Caco-2 (cell line): ENCODE data around the gene AGBL3. TPM values are rescaled to one million over a fixed set of nuclear protein-coding genes. Genes with fewer than 3 reads are reported as not detected.
A peak's percentile ranks its signal among the peaks of the same experiment; 100 is the strongest.

Experiments
- Bru-seq: library from RNA; stranded (reverse); fragments of 400-500 nt; gene quantifications from one replicate; lab custom pipeline; 2021; lab: Mats Ljungman, UMichigan
- BruChase-seq, 2 experiments: library from RNA; stranded (reverse); fragments of 400-500 nt; gene quantifications; one replicate each; lab custom pipeline; 2021; lab: Mats Ljungman, UMichigan
- BruUV-seq: library from RNA; stranded (reverse); fragments of 400-500 nt; replicated peaks from 2 replicates; lab custom pipeline; 2021; lab: Mats Ljungman, UMichigan
- CTCF ChIA-PET: fragments of 300-600 bp; sonication (Branson Sonifier 250); formaldehyde crosslinking; loops from one replicate; lab custom pipeline; 2022; ENCODE audit warnings: antibody characterized with exemption; lab: Charles Lee
- POLR2A ChIA-PET: fragments of 300-600 bp; sonication (Branson Sonifier 250); formaldehyde crosslinking; loops from one replicate; lab custom pipeline; 2022; ENCODE audit warnings: antibody characterized with exemption; lab: Charles Lee
- DNase-seq, 2 experiments: peaks; one replicate each; pipeline versions ENCODE4 v3.0.0 to v3.0.0-alpha.2; 2020 to 2022
- H3K27me3 ChIP-seq: replicated peaks from 2 replicates; pipeline ENCODE4 v1.6.0; 2011; ENCODE audit warnings: low read length; ENCODE audit not compliant: control insufficient read depth, insufficient read depth
- H3K36me3 ChIP-seq: 2 replicates; pipeline ENCODE4 v1.5.1; 2011; ENCODE audit warnings: low read length; ENCODE audit not compliant: control insufficient read depth, insufficient read depth
- H3K4me1 ChIP-seq: fragments of 250-450 bp; sonication (Bioruptor Pico); 2 replicates; pipeline ENCODE4 v1.5.1; 2020; ENCODE audit warnings: mild to moderate bottlenecking
- H3K4me3 ChIP-seq: 2 replicates; pipeline ENCODE4 v1.5.1; 2011; ENCODE audit warnings: low read depth, mild to moderate bottlenecking, control low read depth, low read length
- H3K9me3 ChIP-seq: fragments of 250-450 bp; sonication (Bioruptor Pico); 2 replicates; pipeline ENCODE4 v1.5.1; 2020; ENCODE audit warnings: mild to moderate bottlenecking, moderate library complexity
- H3K27ac Mint-ChIP-seq: one replicate; pipeline ENCODE4 v1.8.0; 2022; ENCODE audit warnings: mixed read lengths; ENCODE audit not compliant: unreplicated experiment
- H3K27me3 Mint-ChIP-seq: one replicate; pipeline ENCODE4 v1.8.0; 2022; ENCODE audit warnings: mixed read lengths; ENCODE audit not compliant: insufficient read depth, unreplicated experiment
- H3K36me3 Mint-ChIP-seq: one replicate; pipeline ENCODE4 v1.8.0; 2022; ENCODE audit warnings: mild to moderate bottlenecking, mixed read lengths; ENCODE audit not compliant: insufficient read depth, unreplicated experiment
- H3K4me1 Mint-ChIP-seq: one replicate; pipeline ENCODE4 v1.8.0; 2022; ENCODE audit warnings: low read depth, mixed read lengths; ENCODE audit not compliant: unreplicated experiment
- H3K4me3 Mint-ChIP-seq: one replicate; pipeline ENCODE4 v1.8.0; 2022; ENCODE audit warnings: mild to moderate bottlenecking, moderate library complexity, mixed read lengths; ENCODE audit not compliant: unreplicated experiment
- H3K9me3 Mint-ChIP-seq: one replicate; pipeline ENCODE4 v1.8.0; 2022; ENCODE audit warnings: mixed read lengths; ENCODE audit not compliant: unreplicated experiment
- intact Hi-C: fragments of 100-400 bp; cut with micrococcal nuclease; formaldehyde crosslinking; loops from one replicate; pipeline ENCODE4 v1.10.0; 2022; ENCODE audit not compliant: unreplicated experiment
- long read RNA-seq: library from polyadenylated mRNA; stranded (forward); transcript quantifications from one replicate; pipeline ENCODE4 v2.0.0, GENCODE V29; 2022
- total RNA-seq: library from RNA; stranded (reverse); gene quantifications from 2 replicates; pipeline ENCODE4 v1.2.3, GENCODE V29; 2022
- TF ChIP-seq, protein P1 (sequence below), 2 experiments: fragments of 200-600 bp in 1 of 2; IDR thresholded peaks; 1 replicate in 1 of 2; 2 replicates in 1 of 2; pipeline versions ENCODE4 v1.5.1 to v1.8.0; 2011 to 2022; ENCODE audit warnings: antibody characterized with exemption in 1 of 2, control low read depth in 1 of 2, inconsistent platforms in 1 of 2, low read depth in 1 of 2, low read length in 1 of 2, mild to moderate bottlenecking in 1 of 2, moderate library complexity in 1 of 2; ENCODE audit not compliant: insufficient read depth in 1 of 2, severe bottlenecking in 1 of 2, unreplicated experiment in 1 of 2

The AGBL3 gene
- total RNA-seq (5.3 and 6.1 TPM in 2 replicates), Bru-seq, nascent RNA (percentile 54 among the genes with signal in this experiment), BruChase-seq, experiment 1, labeled RNA remaining after a 2-hour chase (percentile 45 among the genes with signal in this experiment), BruChase-seq, experiment 2, labeled RNA remaining after a 6-hour chase (percentile 39 among the genes with signal in this experiment)
- long read RNA-seq, partial matches to known transcripts, result 6 of 21 reads
- long read RNA-seq, other reads (novel, unspliced or antisense), result 15 of 21 reads

DNA sequence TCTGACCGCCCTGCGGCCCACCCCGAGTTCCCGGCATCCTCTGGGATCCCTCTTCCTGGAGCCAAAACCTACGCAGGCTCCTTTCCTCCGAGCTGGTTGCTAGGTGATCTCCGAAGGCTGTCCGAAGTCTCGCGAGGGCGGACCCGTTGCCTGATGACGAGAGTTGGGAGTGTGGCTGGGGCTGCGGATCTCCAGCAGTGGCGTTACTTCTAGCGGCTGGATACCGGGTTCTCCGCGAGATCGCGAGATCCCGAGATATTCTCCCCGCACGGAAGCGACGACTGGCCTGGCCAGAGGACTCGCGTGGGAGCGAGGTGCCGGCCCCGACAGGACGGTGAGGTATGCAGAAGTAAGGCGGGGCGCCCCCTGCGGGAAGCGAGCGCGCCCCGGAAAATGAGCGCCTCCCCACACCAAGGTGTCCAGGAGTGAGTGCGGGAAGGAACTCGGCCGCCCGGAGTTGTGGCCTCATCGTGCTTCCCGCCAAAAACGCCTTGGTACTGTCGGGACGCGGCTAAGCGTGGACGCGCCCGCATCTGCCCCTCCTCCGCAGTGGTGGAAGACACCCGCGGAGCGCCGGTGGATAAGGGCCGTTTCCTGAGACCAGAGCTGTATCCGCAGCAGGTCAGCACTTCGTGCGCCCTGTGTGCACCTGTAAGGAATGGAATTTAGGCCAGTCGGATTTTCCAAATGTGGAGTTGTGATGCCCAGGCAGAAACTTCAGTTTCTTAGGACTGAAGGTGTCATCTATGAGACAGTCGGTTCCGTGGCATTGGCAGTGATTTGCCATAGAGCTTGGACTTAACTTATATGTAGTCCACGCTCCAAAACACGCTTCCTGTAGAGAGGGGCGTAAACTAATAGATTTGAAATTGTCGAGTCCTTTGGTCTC, at the start of gene AGBL3:
AGBL3 (plus strand) TSS at position 146 of the 889 bp plus-strand sequence. CDS start 1,426 bp downstream, outside the sequence.
- H3K9me3 ChIP-seq, result no peaks in the 10 kb centered on the region
- CTCF ChIA-PET, result interaction anchor here (0.6 to 1.5 kb wide), 9 partner anchors 10 to 300 kb away, joined by 3 to 8 read pairs (median 3); partner anchors contain the start of genes CYREN and TMEM140
- TSS peak; percentile 39 for BruUV-seq
- no peaks in the 10 kb centered on the region for H3K9me3 Mint-ChIP-seq
- peaks cover 39% of the 10 kb centered on the region for H3K36me3 Mint-ChIP-seq
- H3K36me3 ChIP-seq, result no peaks in the 10 kb centered on the region
- H3K4me3 Mint-ChIP-seq, result peak within 1 kb of the TSS; percentile 99
- H3K4me1 Mint-ChIP-seq, result peaks cover 20% of the 10 kb centered on the region
- intact Hi-C loops, result loop anchor here (1.0 kb wide), 3 partner anchors 161 to 340 kb away; partner anchors contain the start of genes BPGM and CYREN
- H3K27me3 Mint-ChIP-seq, result no peaks in the 10 kb centered on the region
- POLR2A ChIA-PET, result interaction anchor here (0.8 kb wide), 1 partner anchor 161 kb away, joined by 4 read pairs; the partner anchor contains the start of gene TMEM140
- peak within 1 kb of the TSS; percentile 100 for H3K27ac Mint-ChIP-seq
- DNase-seq, result peak; percentile 97 to 98
- H3K4me3 ChIP-seq, result peak within 1 kb of the TSS; percentile 81
- peaks cover 35% of the 10 kb centered on the region for H3K4me1 ChIP-seq
- TF ChIP-seq, protein P1, sequence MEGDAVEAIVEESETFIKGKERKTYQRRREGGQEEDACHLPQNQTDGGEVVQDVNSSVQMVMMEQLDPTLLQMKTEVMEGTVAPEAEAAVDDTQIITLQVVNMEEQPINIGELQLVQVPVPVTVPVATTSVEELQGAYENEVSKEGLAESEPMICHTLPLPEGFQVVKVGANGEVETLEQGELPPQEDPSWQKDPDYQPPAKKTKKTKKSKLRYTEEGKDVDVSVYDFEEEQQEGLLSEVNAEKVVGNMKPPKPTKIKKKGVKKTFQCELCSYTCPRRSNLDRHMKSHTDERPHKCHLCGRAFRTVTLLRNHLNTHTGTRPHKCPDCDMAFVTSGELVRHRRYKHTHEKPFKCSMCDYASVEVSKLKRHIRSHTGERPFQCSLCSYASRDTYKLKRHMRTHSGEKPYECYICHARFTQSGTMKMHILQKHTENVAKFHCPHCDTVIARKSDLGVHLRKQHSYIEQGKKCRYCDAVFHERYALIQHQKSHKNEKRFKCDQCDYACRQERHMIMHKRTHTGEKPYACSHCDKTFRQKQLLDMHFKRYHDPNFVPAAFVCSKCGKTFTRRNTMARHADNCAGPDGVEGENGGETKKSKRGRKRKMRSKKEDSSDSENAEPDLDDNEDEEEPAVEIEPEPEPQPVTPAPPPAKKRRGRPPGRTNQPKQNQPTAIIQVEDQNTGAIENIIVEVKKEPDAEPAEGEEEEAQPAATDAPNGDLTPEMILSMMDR (IDR thresholded peaks at IDR 0.05; ENCODE audit: insufficient read depth in 1 of 2, low read depth in 1 of 2, low read length in 1 of 2, severe bottlenecking in 1 of 2, unreplicated experiment in 1 of 2), result peak; percentile 72 to 78
- no peaks in the 10 kb centered on the region for H3K27me3 ChIP-seq

- no peaks in the 10 kb centered on the region for H3K9me3 Mint-ChIP-seq
- intact Hi-C loops, result no loop called here
- H3K36me3 Mint-ChIP-seq, result peaks cover 92% of the 10 kb centered on the region
- H3K4me3 Mint-ChIP-seq, result no peak overlapping the region
- DNase-seq, result no peak
- ChIA-PET CTCF (no interaction called here), POLR2A (no interaction called here)
- Histone ChIP-seq H3K4me3 (no peak overlapping the region), H3K36me3 (peaks cover 1% of the 10 kb centered on the region; the same call in 1 of the 2 replicates), H3K27me3 (no peaks in the 10 kb centered on the region), H3K9me3 (no peaks in the 10 kb centered on the region), H3K4me1 (peaks cover 37% of the 10 kb centered on the region)
- TF ChIP-seq, protein P1 (IDR thresholded peaks at IDR 0.05; ENCODE audit: insufficient read depth in 1 of 2, low read depth in 1 of 2, low read length in 1 of 2, severe bottlenecking in 1 of 2, unreplicated experiment in 1 of 2), result no peak
- H3K27ac Mint-ChIP-seq, result no peak overlapping the region
- peaks cover 32% of the 10 kb centered on the region for H3K4me1 Mint-ChIP-seq
- no TSS peak for BruUV-seq
- no peaks in the 10 kb centered on the region for H3K27me3 Mint-ChIP-seq
These were observed 49.3 kb upstream of the AGBL3 start for GRCh38 chr7:134936893-134937510.

- Histone ChIP-seq H3K4me1 (peaks cover 47% of the 10 kb centered on the region), H3K27me3 (no peaks in the 10 kb centered on the region), H3K36me3 (peaks cover 1% of the 10 kb centered on the region; the same call in 1 of the 2 replicates), H3K4me3 (no peak overlapping the region), H3K9me3 (no peaks in the 10 kb centered on the region)
- DNase-seq, result no peak
- no peak overlapping the region for H3K27ac Mint-ChIP-seq
- TF ChIP-seq, protein P1 (IDR thresholded peaks at IDR 0.05; ENCODE audit: insufficient read depth in 1 of 2, low read depth in 1 of 2, low read length in 1 of 2, severe bottlenecking in 1 of 2, unreplicated experiment in 1 of 2), result no peak
- H3K27me3 Mint-ChIP-seq, result no peaks in the 10 kb centered on the region
- peaks cover 93% of the 10 kb centered on the region for H3K36me3 Mint-ChIP-seq
- peaks cover 43% of the 10 kb centered on the region for H3K4me1 Mint-ChIP-seq
- H3K9me3 Mint-ChIP-seq, result no peaks in the 10 kb centered on the region
- POLR2A ChIA-PET, result no interaction called here
- no peak overlapping the region for H3K4me3 Mint-ChIP-seq
- intact Hi-C loops, result no loop called here
- no TSS peak for BruUV-seq
- CTCF ChIA-PET, result no interaction called here
These were observed 48.2 kb upstream of the AGBL3 start for GRCh38 chr7:134938141-134938540.
